H1 (cell line): ENCODE data around the gene CLCN5. TPM values are rescaled to one million over a fixed set of nuclear protein-coding genes. Genes with fewer than 3 reads are reported as not detected.

Experiments
- CTCF ChIA-PET: fragments of 300-600 bp; sonication (Branson Sonifier 250); formaldehyde crosslinking; loops from one replicate; lab custom pipeline; 2021; ENCODE audit not compliant: partially characterized antibody; lab: Charles Lee
- POLR2A ChIA-PET: fragments of 300-600 bp; sonication (Branson Sonifier 250); formaldehyde crosslinking; loops from one replicate; lab custom pipeline; 2021; ENCODE audit warnings: inconsistent platforms; ENCODE audit not compliant: partially characterized antibody; lab: Charles Lee
- DNase-seq, 2 experiments: peaks; one replicate each; pipeline versions ENCODE4 v3.0.0 to v3.0.0-alpha.2; 2010 to 2022; ENCODE audit warnings: low spot score in 2 of 2, low read depth in 1 of 2, mixed read lengths in 1 of 2
- FAIRE-seq: peaks from 2 replicates; lab custom pipeline; 2011; peaks lifted over from hg19 to GRCh38; lab: Jason Lieb, UNC
- H2AFZ ChIP-seq: 2 replicates; pipeline ENCODE4 v1.8.1; 2012; ENCODE audit warnings: low read length, inconsistent platforms
- H2AK5ac ChIP-seq: 2 replicates; pipeline ENCODE4 v1.6.1; 2013; ENCODE audit warnings: low read depth, low read length
- H2BK120ac ChIP-seq: replicated peaks from 2 replicates; pipeline ENCODE3; 2013; ENCODE audit warnings: low read depth, low read length, inconsistent platforms
- H2BK12ac ChIP-seq: 2 replicates; pipeline ENCODE4 v1.6.1; 2013; ENCODE audit warnings: low read depth, low read length
- H2BK15ac ChIP-seq: 2 replicates; pipeline ENCODE4 v1.6.1; 2013; ENCODE audit warnings: low read length
- H2BK20ac ChIP-seq: 2 replicates; pipeline ENCODE4 v1.6.1; 2013; ENCODE audit warnings: low read length
- H2BK5ac ChIP-seq: 2 replicates; pipeline ENCODE4 v1.6.1; 2013; ENCODE audit warnings: low read depth, low read length
- H3K14ac ChIP-seq: 2 replicates; pipeline ENCODE4 v1.6.1; 2013; ENCODE audit warnings: inconsistent platforms; ENCODE audit not compliant: insufficient read length
- H3K18ac ChIP-seq: 2 replicates; pipeline ENCODE4 v1.6.1; 2013; ENCODE audit warnings: low read length; ENCODE audit errors: extremely low read depth
- H3K23ac ChIP-seq: 2 replicates; pipeline ENCODE4 v1.6.1; 2013; ENCODE audit warnings: inconsistent platforms; ENCODE audit not compliant: insufficient read length
- H3K23me2 ChIP-seq: 2 replicates; pipeline ENCODE4 v1.6.1; 2013; ENCODE audit warnings: low read depth, low read length
- H3K27ac ChIP-seq: 2 replicates; pipeline ENCODE4 v1.6.1; 2011; ENCODE audit warnings: low read depth, low read length, inconsistent platforms
- H3K27me3 ChIP-seq, 4 experiments: replicated peaks in 1 of 4; 1 replicate in 1 of 4; 2 replicates in 3 of 4; pipeline versions ENCODE4 v1.6.1 to v1.8.1; 2011 to 2013; ENCODE audit warnings: low read length in 3 of 4, mild to moderate bottlenecking in 3 of 4, inconsistent platforms in 2 of 4, mixed read lengths in 2 of 4, moderate library complexity in 1 of 4; ENCODE audit not compliant: control insufficient read depth in 3 of 4, insufficient read depth in 3 of 4; ENCODE audit errors: extremely low read depth in 1 of 4
- H3K36me3 ChIP-seq, 4 experiments: 2 replicates each; pipeline versions ENCODE4 v1.6.1 to v1.8.1; 2011 to 2013; ENCODE audit warnings: mild to moderate bottlenecking in 4 of 4, low read length in 3 of 4, moderate library complexity in 2 of 4, control low read depth in 1 of 4, inconsistent platforms in 1 of 4; ENCODE audit not compliant: insufficient read depth in 4 of 4, control insufficient read depth in 2 of 4
- H3K4ac ChIP-seq: replicated peaks from 2 replicates; pipeline ENCODE3; 2013; ENCODE audit warnings: low read length, low read depth, mixed read lengths, inconsistent platforms; ENCODE audit not compliant: insufficient read length
- H3K4me1 ChIP-seq, 4 experiments: replicated peaks in 1 of 4; 1 replicate in 1 of 4; 2 replicates in 3 of 4; pipeline versions ENCODE4 v1.6.1 to v1.8.1; 2011 to 2013; ENCODE audit warnings: low read length in 3 of 4, inconsistent platforms in 2 of 4, mixed read lengths in 1 of 4; ENCODE audit not compliant: insufficient read depth in 4 of 4, control insufficient read depth in 3 of 4
- H3K4me2 ChIP-seq, 2 experiments: 2 replicates each; pipeline versions ENCODE4 v1.6.1 to v1.8.1; 2011 to 2013; ENCODE audit warnings: low read depth in 2 of 2, low read length in 2 of 2, control low read depth in 1 of 2, inconsistent platforms in 1 of 2, mild to moderate bottlenecking in 1 of 2; ENCODE audit not compliant: insufficient read depth in 1 of 2
- H3K4me3 ChIP-seq, 4 experiments: fragments of 200-600, 300-600 bp in 1 of 4; sonication (generic), shearing (Covaris generic), sonication (Bioruptor Twin) in 1 of 4; 2 replicates each; pipeline versions ENCODE4 v1.5.1 to v1.8.1; 2011 to 2016; ENCODE audit warnings: low read length in 4 of 4, low read depth in 3 of 4, control low read depth in 2 of 4, inconsistent platforms in 2 of 4, mild to moderate bottlenecking in 2 of 4, mixed read lengths in 1 of 4, moderate library complexity in 1 of 4; ENCODE audit not compliant: insufficient read depth in 2 of 4; ENCODE audit errors: extremely low read depth in 1 of 4
- H3K56ac ChIP-seq: replicated peaks from 2 replicates; pipeline ENCODE3; 2013; ENCODE audit warnings: low read depth, mild to moderate bottlenecking, mixed read lengths, low read length, inconsistent platforms; ENCODE audit not compliant: insufficient read length
- H3K79me1 ChIP-seq: 2 replicates; pipeline ENCODE4 v1.6.1; 2013; ENCODE audit warnings: low read depth, low read length, control low read depth
- H3K79me2 ChIP-seq, 2 experiments: 2 replicates each; pipeline versions ENCODE4 v1.6.1 to v1.8.1; 2012 to 2013; ENCODE audit warnings: low read length in 2 of 2, mild to moderate bottlenecking in 2 of 2, inconsistent platforms in 1 of 2; ENCODE audit not compliant: insufficient read depth in 2 of 2, control insufficient read depth in 1 of 2
- H3K9ac ChIP-seq, 4 experiments: replicated peaks in 1 of 4; 1 replicate in 1 of 4; 2 replicates in 3 of 4; pipeline versions ENCODE4 v1.6.1 to v1.8.1; 2011 to 2013; ENCODE audit warnings: low read depth in 3 of 4, low read length in 3 of 4, control low read depth in 2 of 4, mild to moderate bottlenecking in 2 of 4, moderate library complexity in 2 of 4, inconsistent platforms in 1 of 4; ENCODE audit errors: extremely low read depth in 1 of 4
- H3K9me3 ChIP-seq, 2 experiments: 2 replicates each; pipeline versions ENCODE4 v1.6.1 to v1.8.1; 2012 to 2013; ENCODE audit warnings: mild to moderate bottlenecking in 2 of 2, moderate library complexity in 2 of 2, control low read depth in 1 of 2, inconsistent platforms in 1 of 2, low read depth in 1 of 2, low read length in 1 of 2, mixed read lengths in 1 of 2; ENCODE audit not compliant: insufficient read depth in 2 of 2
- H4K20me1 ChIP-seq, 2 experiments: replicated peaks in 1 of 2; 2 replicates each; pipeline versions ENCODE3 to v1.8.1; 2011 to 2013; ENCODE audit warnings: inconsistent platforms in 2 of 2, low read length in 2 of 2, mild to moderate bottlenecking in 1 of 2; ENCODE audit not compliant: insufficient read depth in 2 of 2, control insufficient read depth in 1 of 2
- H4K5ac ChIP-seq: 2 replicates; pipeline ENCODE4 v1.6.1; 2013; ENCODE audit warnings: low read length, low read depth, mixed read lengths, inconsistent platforms; ENCODE audit not compliant: insufficient read length
- H4K8ac ChIP-seq: 2 replicates; pipeline ENCODE4 v1.8.0; 2013; ENCODE audit warnings: mild to moderate bottlenecking, moderate library complexity, low read length, inconsistent platforms; ENCODE audit not compliant: insufficient read depth; ENCODE audit errors: extremely low read depth
- H4K91ac ChIP-seq: replicated peaks from 2 replicates; pipeline ENCODE3; 2013; ENCODE audit warnings: low read length, mixed read lengths, inconsistent platforms; ENCODE audit not compliant: insufficient read length
- BACH1 ChIP-seq: IDR thresholded peaks from 2 replicates; pipeline ENCODE4 v1.6.1; 2012; ENCODE audit warnings: low read length, improper control_type of control experiment
- WGBS, 2 experiments: shearing (Covaris generic) in 1 of 2; methylation state at CpG; one replicate each; pipeline versions ENCODE4 v1.1.6 to v1.1.7; 2013 to 2015; ENCODE audit warnings: low lambda C conversion rate in 2 of 2, mixed read lengths in 2 of 2, inconsistent platforms in 1 of 2, low coverage in 1 of 2, missing lambda C conversion rate in 1 of 2; ENCODE audit not compliant: insufficient replicate concordance in 2 of 2, insufficient coverage in 1 of 2, insufficient read length in 1 of 2; ENCODE audit errors: extremely low coverage in 1 of 2, missing lambda C conversion rate in 1 of 2; 5-methylcytosine and 5-hydroxymethylcytosine counted together
- polyA plus RNA-seq, 7 experiments: library from polyadenylated mRNA; depleted of rRNA in 3 of 7; stranded (reverse) in 5 of 7; unstranded in 2 of 7; fragments of >200 nt in 5 of 7; fragments of 200-250 nt in 2 of 7; gene quantifications; 1 replicate in 5 of 7; 2 replicates in 1 of 7; 4 replicates in 1 of 7; pipeline versions ENCODE4 v1.2.1 to v1.2.3, GENCODE V29; 2011 to 2013; ENCODE audit warnings: missing spikeins in 2 of 7, mixed read lengths in 2 of 7
- total RNA-seq: library from RNA; stranded (reverse); fragmentation: NEBNext Ultra II Directional; extraction: Animal tissue kit (Norgen Biotek cat#: 25700); gene quantifications from 2 replicates; pipeline ENCODE4 v1.2.1, GENCODE V29; 2021

Gene CLCN5
- total and polyA plus RNA-seq, 2 of the 8 experiments (the other 6 are each of a cell fraction or from before 2014, with no cell fraction given), result 4.2 to 9.7 TPM

DNA sequence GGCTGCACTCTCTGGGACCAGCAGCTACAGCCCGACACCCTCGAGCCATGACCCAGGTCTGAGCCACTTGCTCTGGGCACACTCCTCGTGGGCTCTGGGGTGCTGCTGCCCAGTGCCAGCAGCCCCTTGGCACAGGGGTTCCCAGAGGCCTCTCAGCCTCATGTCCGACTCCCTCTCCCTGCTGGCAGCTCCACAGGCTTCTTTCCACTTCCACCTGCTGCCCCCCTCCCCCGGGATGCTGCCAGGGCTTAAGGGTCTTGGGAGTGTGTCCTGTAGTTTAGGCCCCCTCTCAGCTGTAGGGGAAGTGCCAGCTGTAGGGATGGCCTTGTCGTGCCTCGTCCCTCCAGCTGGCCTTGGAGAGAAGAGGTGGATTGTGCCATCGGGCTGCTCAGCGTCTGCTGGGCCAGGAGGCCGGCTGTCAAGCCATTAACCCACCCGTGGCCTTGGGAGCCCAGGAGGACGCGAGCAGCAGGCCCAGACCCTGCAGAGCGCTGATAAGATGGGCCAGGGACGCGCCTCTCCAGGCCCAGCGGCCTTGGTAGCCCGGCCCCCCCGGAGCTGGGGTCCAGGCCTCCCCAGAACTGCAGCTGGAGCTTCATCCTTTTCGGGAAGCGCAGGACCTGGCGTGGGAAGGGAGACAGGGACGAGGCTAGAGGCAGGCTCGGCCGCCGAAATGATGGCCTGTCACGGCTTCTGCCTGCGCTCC lies 44.1 kb upstream of the CLCN5 start:
- WGBS, 2 experiments, result 21% methylated on average over 11 of the region's 28 CpGs; no CpG with 5 or more reads in 1 of the 2 experiments
- H2BK12ac ChIP-seq, result no peak overlapping the region
- H4K91ac ChIP-seq, result no peak overlapping the region
- no peak overlapping the region for H2AK5ac ChIP-seq
- 0 out of 4 replicates have a peak, but pooled peaks cover 0 to 2% of the 10 kb centered on the region in 2 experiments for H3K79me2 ChIP-seq
- no peak for TF ChIP-seq BACH1
- no peak overlapping the region for H2BK5ac ChIP-seq
- no peak overlapping the region for H4K5ac ChIP-seq
- no peak overlapping the region for H3K27ac ChIP-seq
- FAIRE-seq (no peak), DNase-seq (no peak)
- H3K36me3 ChIP-seq, result no peaks in the 10 kb centered on the region
- H3K4me1 ChIP-seq, result peaks cover 0 to 5% (median 3%) of the 10 kb centered on the region in 4 experiments; a peak in 3 of 7 replicates
- H3K14ac ChIP-seq, result no peak overlapping the region
- H3K9me3 ChIP-seq, result no peaks in the 10 kb centered on the region
- POLR2A ChIA-PET, result no interaction called here
- peak overlapping the region; percentile 43 to 82 (median 60) for H3K4me3 ChIP-seq
- H2AFZ ChIP-seq, result no peak overlapping the region
- H4K20me1 ChIP-seq, result no peaks in the 10 kb centered on the region
- H3K56ac ChIP-seq, result no peak overlapping the region
- H2BK15ac ChIP-seq, result no peak overlapping the region
- no peaks in the 10 kb centered on the region; a peak in 3 of 7 replicates for H3K27me3 ChIP-seq
- H3K4ac ChIP-seq, result no peak overlapping the region
- CTCF ChIA-PET, result interaction anchor here (0.5 to 3.5 kb wide), 9 partner anchors 10 to 330 kb away, joined by 3 to 31 read pairs (median 4); partner anchors contain the start of gene CLCN5
- H2BK20ac ChIP-seq, result no peak overlapping the region
- no peaks in the 10 kb centered on the region for H3K79me1 ChIP-seq
- H3K23ac ChIP-seq, result no peak overlapping the region
- no peak overlapping the region for H3K9ac ChIP-seq
- peak overlapping the region; percentile 5; the same call in 1 of the 2 replicates for H4K8ac ChIP-seq
- no peak overlapping the region for H2BK120ac ChIP-seq
- H3K4me2 ChIP-seq, result peak overlapping the region; percentile 68 to 88
- no peak overlapping the region; the same call in 1 of the 2 replicates for H3K18ac ChIP-seq
- peaks cover 3% of the 10 kb centered on the region; the same call in 1 of the 2 replicates for H3K23me2 ChIP-seq
